BJ (cell line): ENCODE measurements around the gene SIPA1L3. TPM values are rescaled to one million over a fixed set of nuclear protein-coding genes. Genes with fewer than 3 reads are reported as not detected.

Source experiments
- CTCF ChIA-PET: fragments of 350-600 bp; formaldehyde crosslinking; extraction: SDS; loops from one replicate; lab custom pipeline; 2021; ENCODE audit warnings: antibody characterized with exemption, inconsistent platforms; lab: Yijun Ruan, JAX
- POLR2A ChIA-PET: fragments of 300-600 bp; sonication (Branson Sonifier 250); formaldehyde crosslinking; extraction: SDS; loops from one replicate; lab custom pipeline; 2021; ENCODE audit warnings: antibody characterized with exemption; lab: Charles Lee
- DNase-seq: peaks from one replicate; pipeline ENCODE4 v3.0.0-alpha.2; 2011; ENCODE audit warnings: low read depth
- H3K27me3 ChIP-seq: 2 replicates; pipeline ENCODE4 v1.6.0; 2011; ENCODE audit warnings: low read length; ENCODE audit not compliant: control insufficient read depth, insufficient read depth
- H3K36me3 ChIP-seq: 2 replicates; pipeline ENCODE4 v1.5.1; 2011; ENCODE audit warnings: low read length; ENCODE audit not compliant: control insufficient read depth, insufficient read depth
- H3K4me3 ChIP-seq: 2 replicates; pipeline ENCODE4 v1.5.1; 2011; ENCODE audit warnings: low read depth, mild to moderate bottlenecking, control low read depth, low read length
- CTCF ChIP-seq: IDR thresholded peaks from 2 replicates; pipeline ENCODE4 v1.5.1; 2011; ENCODE audit warnings: low read depth, mild to moderate bottlenecking, control low read depth, inconsistent platforms, low read length, moderate library complexity; ENCODE audit not compliant: insufficient read depth
- polyA plus RNA-seq: library from polyadenylated mRNA; depleted of rRNA; stranded (reverse); fragments of >200 nt; gene quantifications from 2 replicates; pipeline ENCODE4 v1.2.3, GENCODE V29; 2011

SIPA1L3 gene
- polyA plus RNA-seq, 1 experiment: 4.5 TPM

DNA sequence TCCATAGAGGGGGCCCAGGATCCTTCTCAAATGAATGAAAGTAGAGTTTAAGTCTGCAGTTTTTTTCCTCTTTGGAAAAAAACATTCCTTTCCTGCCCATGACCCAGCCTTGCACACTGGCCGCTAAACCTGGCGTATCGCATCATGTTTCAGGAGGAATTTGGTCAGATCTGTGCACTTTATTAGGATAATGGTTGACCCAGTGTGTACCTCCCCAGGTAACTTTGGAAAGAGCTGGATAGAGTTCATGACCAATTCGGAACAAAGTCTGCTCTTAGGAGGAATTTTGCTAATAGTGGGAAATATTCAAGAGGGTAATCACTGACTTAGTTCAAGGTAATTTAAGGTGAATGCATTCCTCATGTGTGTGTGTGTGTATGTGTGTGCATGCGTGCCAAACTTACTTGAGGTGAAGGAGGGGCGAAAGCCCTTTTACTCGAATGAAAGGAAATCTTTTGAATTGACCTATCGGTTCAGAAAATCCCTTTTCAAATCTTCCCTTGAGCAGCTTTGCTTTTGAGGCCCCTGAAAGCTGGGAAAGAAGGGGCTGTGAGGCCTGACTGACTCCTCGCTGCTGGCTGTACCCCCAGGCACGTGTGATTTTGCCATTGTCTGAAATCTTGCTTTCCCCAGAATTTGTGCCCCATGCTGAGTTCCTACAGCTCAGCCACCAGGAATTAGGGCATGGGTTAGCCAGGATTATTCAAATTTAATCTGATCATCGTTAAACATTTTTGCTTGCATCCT is 46.3 kb downstream of the SIPA1L3 start:
- Histone ChIP-seq H3K36me3 (no peaks in the 10 kb centered on the region; the same call in 1 of the 2 replicates), H3K4me3 (no peak overlapping the region), H3K27me3 (no peaks in the 10 kb centered on the region)
- DNase-seq: no peak
- ChIA-PET CTCF (interaction anchor here (1.1 to 1.3 kb wide), 3 partner anchors 33 to 142 kb away, joined by 3 to 4 read pairs (median 3); no protein-coding TSS in a partner anchor), POLR2A (no interaction called here)
- TF ChIP-seq CTCF: no peak

- no peak for DNase-seq
- no peaks in the 10 kb centered on the region for H3K27me3 ChIP-seq
- H3K36me3 ChIP-seq: no peaks in the 10 kb centered on the region; the same call in 1 of the 2 replicates
- no peak overlapping the region for H3K4me3 ChIP-seq
- CTCF ChIA-PET: interaction anchor here (1.1 to 1.3 kb wide), 2 partner anchors 33 to 141 kb away, joined by 3 to 4 read pairs; no protein-coding TSS in a partner anchor
- POLR2A ChIA-PET: no interaction called here
- no peak for TF ChIP-seq CTCF
Measured at GRCh38 chr19:37953918-37954303, 46.9 kb downstream of the SIPA1L3 start.

DNA sequence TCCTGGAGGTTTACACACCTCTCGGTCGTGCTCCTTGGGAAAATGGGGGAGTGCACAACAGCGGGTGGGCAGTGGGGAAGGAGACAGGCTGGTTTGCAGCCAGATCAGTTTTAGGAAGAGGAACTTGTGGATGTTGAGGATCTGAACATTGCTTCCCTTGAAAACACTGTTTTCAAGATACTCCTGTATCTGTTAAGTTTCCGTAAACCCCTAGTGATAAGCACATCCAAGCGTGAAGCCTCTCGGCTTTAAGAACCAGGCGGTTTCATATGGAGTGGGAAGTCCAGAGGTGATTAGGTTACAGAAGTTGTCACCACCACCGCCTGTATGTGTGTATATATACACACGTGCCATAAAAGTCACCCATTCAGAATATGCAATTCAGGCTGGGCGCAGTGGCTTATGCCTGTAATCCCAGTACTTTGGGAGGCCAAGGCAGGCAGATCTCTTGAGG is 47.4 kb downstream of the SIPA1L3 start:
- ChIA-PET POLR2A (no interaction called here), CTCF (interaction anchor here (1.3 kb wide), 1 partner anchor 32 kb away, joined by 4 read pairs; no protein-coding TSS in a partner anchor)
- H3K27me3 ChIP-seq: no peaks in the 10 kb centered on the region
- no peak for TF ChIP-seq CTCF
- no peak for DNase-seq
- H3K4me3 ChIP-seq: no peak overlapping the region
- no peaks in the 10 kb centered on the region; the same call in 1 of the 2 replicates for H3K36me3 ChIP-seq

DNA sequence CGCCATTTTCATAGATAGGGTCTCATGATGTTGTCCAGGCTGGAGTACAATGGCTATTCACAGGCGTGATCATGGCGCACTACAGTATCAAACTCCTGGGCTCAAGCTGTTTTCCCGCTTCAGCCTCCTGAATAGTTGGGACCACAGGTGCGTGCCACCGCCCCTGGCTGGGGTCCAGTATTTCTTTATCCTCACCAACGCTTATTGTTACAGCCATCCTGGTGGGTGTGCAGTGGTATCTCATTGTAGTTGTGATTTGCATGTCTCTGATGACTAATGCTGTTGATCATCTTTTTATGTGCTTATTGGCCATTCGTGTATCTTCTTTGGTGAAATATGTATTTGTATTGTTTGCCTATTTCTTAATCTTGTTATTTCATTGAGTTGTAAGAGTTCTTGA is 49.0 kb downstream of the SIPA1L3 start:
- Histone ChIP-seq H3K4me3 (no peak overlapping the region), H3K27me3 (no peaks in the 10 kb centered on the region), H3K36me3 (no peaks in the 10 kb centered on the region)
- ChIA-PET POLR2A (no interaction called here), CTCF (interaction anchor here (0.8 kb wide), 1 partner anchor 260 kb away, joined by 3 read pairs; no protein-coding TSS in a partner anchor)
- no peak for TF ChIP-seq CTCF
- DNase-seq: no peak

- ChIA-PET POLR2A (no interaction called here), CTCF (interaction anchor here (0.6 to 1.5 kb wide), 4 partner anchors 10 to 1712 kb away, joined by 3 to 4 read pairs (median 3); no protein-coding TSS in a partner anchor)
Measured at GRCh38 chr19:37957176-37957575, 50.2 kb downstream of the SIPA1L3 start.

More at GRCh38 chr19:37957176-37957575, 50.2 kb downstream of the SIPA1L3 start:
- no peak for TF ChIP-seq CTCF
- H3K4me3 ChIP-seq: no peak overlapping the region
- no peaks in the 10 kb centered on the region for H3K36me3 ChIP-seq
- H3K27me3 ChIP-seq: no peaks in the 10 kb centered on the region
- DNase-seq: no peak
